Gastrocnemius medialis (tissue), 4 donors: ENCODE results near the gene ABCA12. TPM values are rescaled to one million over a fixed set of nuclear protein-coding genes. Genes with fewer than 3 reads are reported as not detected.

ENCODE experiments used
- ATAC-seq, 2 donors: fragments of 150-250 bp; one replicate each; pipeline ENCODE4 v1.9.1; 2016
- DNase-seq, 2 donors: peaks; one replicate each; pipeline ENCODE4 v3.0.0-alpha.2; 2019
- H3K27ac ChIP-seq, 4 donors: fragments of 200-600 bp; sonication (generic); 1 replicate in 1 of 4; 2 replicates in 3 of 4; pipeline ENCODE4 v1.5.1; 2016 to 2018; ENCODE audit warnings: mild to moderate bottlenecking in 2 of 4, moderate library complexity in 1 of 4
- H3K27me3 ChIP-seq, 3 donors: fragments of 200-600 bp; sonication (generic) in 2 of 3; 1 replicate in 1 of 3; 2 replicates in 2 of 3; pipeline versions ENCODE4 v1.5.1 to v1.6.0; 2016 to 2019; ENCODE audit warnings: mild to moderate bottlenecking in 1 of 3, moderate library complexity in 1 of 3
- H3K36me3 ChIP-seq, 2 donors: fragments of 200-600 bp; sonication (generic) in 1 of 2; one replicate each; pipeline ENCODE4 v1.5.1; 2017 to 2018
- H3K4me1 ChIP-seq, 2 donors: fragments of 200-600 bp; sonication (generic) in 1 of 2; one replicate each; pipeline ENCODE4 v1.5.1; 2016 to 2017; ENCODE audit warnings: mild to moderate bottlenecking in 2 of 2
- H3K4me3 ChIP-seq, 4 donors: fragments of 200-600 bp; sonication (generic) in 3 of 4; 1 replicate in 1 of 4; 2 replicates in 3 of 4; pipeline ENCODE4 v1.5.1; 2016 to 2019; ENCODE audit warnings: mild to moderate bottlenecking in 2 of 4
- H3K9me3 ChIP-seq, 3 donors: fragments of 200-600 bp; sonication (generic) in 2 of 3; 1 replicate in 1 of 3; 2 replicates in 2 of 3; pipeline ENCODE4 v1.5.1; 2016 to 2019
- CTCF ChIP-seq, 5 experiments: fragments of 450-650 bp in 3 of 5; fragments of 200-600 bp in 2 of 5; sonication (generic) in 2 of 5; IDR thresholded peaks in 4 of 5; conservative IDR thresholded peaks in 1 of 5; 1 replicate in 4 of 5; 2 replicates in 1 of 5; pipeline ENCODE4 v1.5.1; 2016 to 2019; ENCODE audit warnings: antibody characterized with exemption in 5 of 5, mild to moderate bottlenecking in 3 of 5, moderate library complexity in 3 of 5
- POLR2A ChIP-seq, 2 donors: fragments of 450-650 bp; IDR thresholded peaks; one replicate each; pipeline ENCODE4 v1.6.1; 2017; ENCODE audit warnings: antibody characterized with exemption in 2 of 2, mild to moderate bottlenecking in 2 of 2, moderate library complexity in 2 of 2
- in situ Hi-C, 4 donors: fragments of 200-750 bp; cut with MboI; loops; one replicate each; pipeline versions ENCODE4 v1.15.0 to v1.8.0; 2017; ENCODE audit warnings: low sequenced_read_pairs in 4 of 4
- intact Hi-C: fragments of 100-400 bp; cut with DNase I; formaldehyde crosslinking; loops from one replicate; pipeline ENCODE4 v1.15.1; 2023; ENCODE audit warnings: low total_unique reads
- total RNA-seq, 4 donors: library from RNA; depleted of rRNA; stranded (reverse); fragments of >200 nt; gene quantifications; one replicate each; pipeline versions ENCODE4 v1.1.0 to v1.2.3, GENCODE V29; 2016

ABCA12 gene
- total RNA-seq, 4 donors from 2014 or later: not detected

- no peaks in the 10 kb centered on the region for H3K4me1 ChIP-seq
- no peaks in the 10 kb centered on the region for H3K9me3 ChIP-seq
- intact Hi-C loops (no loop called here), in situ Hi-C loops (no loop called here)
- no peaks in the 10 kb centered on the region for H3K27me3 ChIP-seq
- H3K36me3 ChIP-seq: no peaks in the 10 kb centered on the region
- TF ChIP-seq CTCF (IDR thresholded peaks at IDR 0.05 in 4 of 5, conservative IDR thresholded peaks at IDR 0.05 in 1 of 5) (no peak), POLR2A (IDR thresholded peaks at IDR 0.05) (no peak)
- DNase-seq: no peak
- no peak overlapping the region for H3K4me3 ChIP-seq
- H3K27ac ChIP-seq: no peak overlapping the region
- no peak for ATAC-seq
Observed at GRCh38 chr2:215019521-215020145, 118.8 kb downstream of the ABCA12 start.

DNA sequence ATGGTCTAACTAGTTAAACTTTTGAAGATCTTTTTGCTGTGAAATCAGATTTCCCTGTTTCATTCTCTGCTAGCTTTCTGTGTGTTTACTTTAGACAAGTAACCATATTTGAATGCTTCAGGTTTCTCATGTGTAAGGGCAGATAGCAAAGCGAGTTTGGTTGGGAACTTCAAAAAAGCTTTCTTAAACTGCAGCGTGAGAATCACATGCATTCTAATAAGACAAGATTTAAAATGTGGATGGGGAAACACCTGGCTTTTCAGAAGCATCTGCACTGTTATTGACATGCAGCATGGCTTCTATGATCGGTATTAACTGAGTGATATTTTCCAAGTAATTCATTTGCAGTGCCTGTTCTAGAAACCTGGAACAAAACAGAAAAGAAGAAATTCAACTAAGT lies 119.3 kb downstream of the ABCA12 start:
- no peak for TF ChIP-seq CTCF (IDR thresholded peaks at IDR 0.05 in 4 of 5, conservative IDR thresholded peaks at IDR 0.05 in 1 of 5)
- no peak for TF ChIP-seq POLR2A (IDR thresholded peaks at IDR 0.05)

GRCh38 chr2:215015421-215015820 lies 123.0 kb downstream of the ABCA12 start:
- H3K27ac ChIP-seq: no peak overlapping the region
- intact Hi-C loops: no loop called here
- TF ChIP-seq CTCF (IDR thresholded peaks at IDR 0.05 in 4 of 5, conservative IDR thresholded peaks at IDR 0.05 in 1 of 5): no peak
- TF ChIP-seq POLR2A (IDR thresholded peaks at IDR 0.05): no peak
- H3K4me3 ChIP-seq: no peak overlapping the region
- in situ Hi-C loops: no loop called here
- ATAC-seq: no peak
- H3K9me3 ChIP-seq: no peaks in the 10 kb centered on the region
- no peak for DNase-seq
- no peaks in the 10 kb centered on the region for H3K36me3 ChIP-seq
- H3K4me1 ChIP-seq: no peaks in the 10 kb centered on the region
- no peaks in the 10 kb centered on the region for H3K27me3 ChIP-seq

More for the DNA sequence above, 119.3 kb downstream of the ABCA12 start:
- no peak overlapping the region for H3K27ac ChIP-seq
- ATAC-seq: no peak
- intact Hi-C loops: no loop called here
- H3K4me1 ChIP-seq: no peaks in the 10 kb centered on the region
- no peaks in the 10 kb centered on the region for H3K27me3 ChIP-seq
- no peaks in the 10 kb centered on the region for H3K36me3 ChIP-seq
- DNase-seq: no peak
- no peaks in the 10 kb centered on the region for H3K9me3 ChIP-seq
- in situ Hi-C loops: no loop called here
- H3K4me3 ChIP-seq: no peak overlapping the region

GRCh38 chr2:215010390-215010789 lies 128.0 kb downstream of the ABCA12 start:
- no peaks in the 10 kb centered on the region for H3K36me3 ChIP-seq
- DNase-seq (no peak), ATAC-seq (no peak)
- H3K27me3 ChIP-seq: no peaks in the 10 kb centered on the region
- no peaks in the 10 kb centered on the region for H3K4me1 ChIP-seq
- no peak for TF ChIP-seq CTCF (IDR thresholded peaks at IDR 0.05 in 4 of 5, conservative IDR thresholded peaks at IDR 0.05 in 1 of 5)
- TF ChIP-seq POLR2A (IDR thresholded peaks at IDR 0.05): no peak
- H3K27ac ChIP-seq: no peak overlapping the region
- intact Hi-C loops: no loop called here
- H3K4me3 ChIP-seq: no peak overlapping the region
- in situ Hi-C loops: no loop called here
- no peaks in the 10 kb centered on the region for H3K9me3 ChIP-seq

GRCh38 chr2:215003001-215003400 lies 135.4 kb downstream of the ABCA12 start:
- Histone ChIP-seq H3K4me3 (no peak overlapping the region), H3K27me3 (no peaks in the 10 kb centered on the region), H3K27ac (no peak overlapping the region), H3K4me1 (no peaks in the 10 kb centered on the region), H3K9me3 (no peaks in the 10 kb centered on the region), H3K36me3 (no peaks in the 10 kb centered on the region)
- intact Hi-C loops: no loop called here
- TF ChIP-seq POLR2A (IDR thresholded peaks at IDR 0.05) (no peak), CTCF (IDR thresholded peaks at IDR 0.05 in 4 of 5, conservative IDR thresholded peaks at IDR 0.05 in 1 of 5) (no peak)
- ATAC-seq (no peak), DNase-seq (no peak)
- in situ Hi-C loops: no loop called here
